K562 (cell line): ENCODE measurements around the gene GDAP2. TPM values are rescaled to one million over a fixed set of nuclear protein-coding genes. Genes with fewer than 3 reads are reported as not detected.

Experiments used
- ARHGAP35 ChIP-seq: fragments of 450-650 bp; IDR thresholded peaks from 2 replicates; pipeline ENCODE4 v1.6.1; 2018; ENCODE audit not compliant: partially characterized antibody
- BCL6 ChIP-seq: fragments of 250-450 bp; sonication (Bioruptor Pico); IDR thresholded peaks from 2 replicates; pipeline ENCODE4 v1.4.0; 2020
- HMG20B ChIP-seq: fragments of 250-450 bp; sonication (Bioruptor Pico); IDR thresholded peaks from 2 replicates; pipeline ENCODE4 v1.5.0; 2021; ENCODE audit warnings: mild to moderate bottlenecking
- HNRNPL ChIP-seq: fragments of 200-400 bp; formaldehyde crosslinking; IDR thresholded peaks from 2 replicates; pipeline ENCODE4 v1.6.1; 2017; ENCODE audit warnings: low read depth, mild to moderate bottlenecking, low read length
- NFATC3 ChIP-seq: fragments of 450-650 bp; IDR thresholded peaks from 2 replicates; pipeline ENCODE4 v1.6.1; 2017; ENCODE audit warnings: mild to moderate bottlenecking
- RBM25 ChIP-seq: fragments of 200-400 bp; formaldehyde crosslinking; IDR thresholded peaks from 2 replicates; pipeline ENCODE4 v1.6.1; 2018; ENCODE audit warnings: low read length, low read depth, moderate library complexity; ENCODE audit not compliant: severe bottlenecking
- RHOXF2B ChIP-seq: fragments of 250-450 bp; sonication (Bioruptor Pico); conservative IDR thresholded peaks from 2 replicates; pipeline ENCODE4 v1.5.1; 2021
- SRSF3 ChIP-seq: fragments of 200-400 bp; formaldehyde crosslinking; IDR thresholded peaks from 2 replicates; pipeline ENCODE4 v1.6.1; 2016; ENCODE audit warnings: mild to moderate bottlenecking, low read length, moderate library complexity; ENCODE audit not compliant: insufficient read depth
- STAT5B ChIP-seq: fragments of 250-450 bp; sonication (Bioruptor Pico); IDR thresholded peaks from 2 replicates; pipeline ENCODE4 v1.8.0; 2021; ENCODE audit warnings: mild to moderate bottlenecking, inconsistent platforms
- TSC22D4 ChIP-seq: fragments of 450-650 bp; IDR thresholded peaks from 2 replicates; pipeline ENCODE4 v1.6.1; 2016; ENCODE audit warnings: missing genetic modification characterization, missing biosample characterization, control low read depth
- XRCC5 ChIP-seq: fragments of 200-400 bp; formaldehyde crosslinking; IDR thresholded peaks from 2 replicates; pipeline ENCODE4 v1.6.1; 2017; ENCODE audit warnings: low read depth, mild to moderate bottlenecking, low read length
- ZNF79 ChIP-seq: fragments of 250-450 bp; sonication (Bioruptor Pico); IDR thresholded peaks from 2 replicates; pipeline ENCODE4 v1.4.0; 2020; ENCODE audit warnings: low read depth, mild to moderate bottlenecking, moderate library complexity
- polyA plus RNA-seq, 8 experiments: library from polyadenylated mRNA; depleted of rRNA in 4 of 8; stranded (reverse) in 5 of 8; unstranded in 3 of 8; fragments of >200 nt; fragmentation: Nextera tagmentation in 2 of 8; fragmentation: Illumina TruSeq in 1 of 8; extraction: Ambion mirVana in 2 of 8; extraction: Trizol in 1 of 8; gene quantifications; 2 replicates each; pipeline versions ENCODE4 v1.2.1 to v1.2.3, GENCODE V29; 2011 to 2014; ENCODE audit warnings: inconsistent platforms in 1 of 8, missing spikeins in 1 of 8
- total RNA-seq, 7 experiments: library from RNA; depleted of rRNA in 6 of 7; stranded (reverse); fragments of >200 nt in 6 of 7; fragmentation: Illumina TruSeq in 2 of 7; extraction: Trizol in 2 of 7; gene quantifications; 2 replicates each; pipeline versions ENCODE4 v1.2.1 to v1.2.3, GENCODE V29; 2011 to 2021; ENCODE audit warnings: low replicate concordance in 1 of 7
- TF ChIP-seq, protein P1 (sequence below), 2 experiments: fragments of 450-650 bp; IDR thresholded peaks; 2 replicates each; pipeline ENCODE4 v1.6.1; 2016
- TF ChIP-seq, protein P2 (sequence below), 2 experiments: fragments of 450-650 bp in 1 of 2; sonication (generic) in 1 of 2; formaldehyde crosslinking in 1 of 2; IDR thresholded peaks in 1 of 2; conservative IDR thresholded peaks in 1 of 2; 2 replicates each; pipeline versions ENCODE4 v1.6.1 to v1.8.1; 2016 to 2023; ENCODE audit warnings: mild to moderate bottlenecking in 2 of 2, moderate library complexity in 2 of 2, inconsistent platforms in 1 of 2, missing genetic modification reagents in 1 of 2
- TF ChIP-seq, protein P3 (sequence below): fragments of 200-800 bp; sonication (Bioruptor generic); IDR thresholded peaks from 2 replicates; pipeline ENCODE4 v1.6.1; 2016; ENCODE audit warnings: missing genetic modification characterization, missing compliant biosample characterization

Gene GDAP2
- total and polyA plus RNA-seq, 9 of the 15 experiments (the other 6 are each of a cell fraction or from before 2014, with no cell fraction given): 4.1 to 23.1 (median 13.2) TPM

DNA sequence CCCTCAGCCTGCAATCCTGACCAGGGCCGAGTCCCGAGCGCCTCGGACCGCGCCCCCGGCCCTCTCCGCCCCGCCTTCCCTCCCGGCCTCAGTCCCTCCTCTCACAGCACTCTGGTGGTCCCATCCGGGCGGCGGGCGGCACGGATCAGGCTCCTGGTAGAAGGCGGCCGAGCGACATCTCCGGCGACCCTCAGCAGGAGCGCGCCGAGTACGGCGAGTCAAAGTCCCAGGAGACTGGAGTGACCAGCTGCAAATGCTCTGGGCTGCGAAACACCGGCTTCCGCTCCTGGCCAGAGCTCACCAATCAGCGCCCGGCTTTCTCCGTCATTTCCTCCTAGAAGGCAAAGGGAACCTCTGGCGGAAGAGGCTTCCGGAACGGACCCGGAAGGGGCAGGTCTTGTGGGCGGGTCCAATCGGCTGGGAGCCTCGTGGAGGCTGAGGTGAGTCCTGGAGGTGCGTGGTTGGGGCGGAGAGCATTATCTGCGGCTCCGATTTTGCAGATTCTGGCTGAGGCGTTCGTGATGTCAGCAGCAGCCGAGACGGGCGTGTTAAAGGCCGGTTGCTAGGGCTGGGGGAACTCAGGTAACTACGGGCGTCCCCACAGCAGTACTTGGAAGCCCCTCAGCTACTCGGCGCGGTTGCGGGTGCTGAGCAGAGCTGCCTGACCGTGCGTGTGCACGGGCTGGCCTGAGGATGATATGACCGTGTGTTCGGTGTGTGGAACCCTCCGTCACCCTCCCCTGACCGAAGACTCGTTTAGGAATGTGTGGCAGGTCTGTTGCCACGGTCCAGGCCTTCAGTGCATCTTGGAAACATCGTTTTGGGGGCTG is at the start of gene GDAP2, which contains the start of gene WDR3 (continued):
- TF ChIP-seq, protein P1, sequence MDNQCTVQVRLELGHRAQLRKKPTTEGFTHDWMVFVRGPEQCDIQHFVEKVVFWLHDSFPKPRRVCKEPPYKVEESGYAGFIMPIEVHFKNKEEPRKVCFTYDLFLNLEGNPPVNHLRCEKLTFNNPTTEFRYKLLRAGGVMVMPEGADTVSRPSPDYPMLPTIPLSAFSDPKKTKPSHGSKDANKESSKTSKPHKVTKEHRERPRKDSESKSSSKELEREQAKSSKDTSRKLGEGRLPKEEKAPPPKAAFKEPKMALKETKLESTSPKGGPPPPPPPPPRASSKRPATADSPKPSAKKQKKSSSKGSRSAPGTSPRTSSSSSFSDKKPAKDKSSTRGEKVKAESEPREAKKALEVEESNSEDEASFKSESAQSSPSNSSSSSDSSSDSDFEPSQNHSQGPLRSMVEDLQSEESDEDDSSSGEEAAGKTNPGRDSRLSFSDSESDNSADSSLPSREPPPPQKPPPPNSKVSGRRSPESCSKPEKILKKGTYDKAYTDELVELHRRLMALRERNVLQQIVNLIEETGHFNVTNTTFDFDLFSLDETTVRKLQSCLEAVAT (IDR thresholded peaks at IDR 0.05): no peak
- TF ChIP-seq ZNF79 (CRISPR knock-in tag): no peak
- no peak for TF ChIP-seq HNRNPL
- no peak for TF ChIP-seq ARHGAP35
- no peak for TF ChIP-seq NFATC3
- TF ChIP-seq TSC22D4: no peak
- no peak for TF ChIP-seq BCL6 (CRISPR knock-in tag)
- TF ChIP-seq, protein P2, sequence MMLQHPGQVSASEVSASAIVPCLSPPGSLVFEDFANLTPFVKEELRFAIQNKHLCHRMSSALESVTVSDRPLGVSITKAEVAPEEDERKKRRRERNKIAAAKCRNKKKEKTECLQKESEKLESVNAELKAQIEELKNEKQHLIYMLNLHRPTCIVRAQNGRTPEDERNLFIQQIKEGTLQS (IDR thresholded peaks at IDR 0.05): no peak; the same call in 1 of the 2 replicates
- TF ChIP-seq, protein P2 (CRISPR knock-in tag; conservative IDR thresholded peaks at IDR 0.05): peak; percentile 70; the same call in 1 of the 2 replicates
- TF ChIP-seq RBM25: no peak
- no peak for TF ChIP-seq RHOXF2B (CRISPR knock-in tag)
- no peak for TF ChIP-seq HMG20B (CRISPR knock-in tag)
- TF ChIP-seq XRCC5: no peak
- no peak for TF ChIP-seq STAT5B (CRISPR knock-in tag)
- TF ChIP-seq, protein P3, sequence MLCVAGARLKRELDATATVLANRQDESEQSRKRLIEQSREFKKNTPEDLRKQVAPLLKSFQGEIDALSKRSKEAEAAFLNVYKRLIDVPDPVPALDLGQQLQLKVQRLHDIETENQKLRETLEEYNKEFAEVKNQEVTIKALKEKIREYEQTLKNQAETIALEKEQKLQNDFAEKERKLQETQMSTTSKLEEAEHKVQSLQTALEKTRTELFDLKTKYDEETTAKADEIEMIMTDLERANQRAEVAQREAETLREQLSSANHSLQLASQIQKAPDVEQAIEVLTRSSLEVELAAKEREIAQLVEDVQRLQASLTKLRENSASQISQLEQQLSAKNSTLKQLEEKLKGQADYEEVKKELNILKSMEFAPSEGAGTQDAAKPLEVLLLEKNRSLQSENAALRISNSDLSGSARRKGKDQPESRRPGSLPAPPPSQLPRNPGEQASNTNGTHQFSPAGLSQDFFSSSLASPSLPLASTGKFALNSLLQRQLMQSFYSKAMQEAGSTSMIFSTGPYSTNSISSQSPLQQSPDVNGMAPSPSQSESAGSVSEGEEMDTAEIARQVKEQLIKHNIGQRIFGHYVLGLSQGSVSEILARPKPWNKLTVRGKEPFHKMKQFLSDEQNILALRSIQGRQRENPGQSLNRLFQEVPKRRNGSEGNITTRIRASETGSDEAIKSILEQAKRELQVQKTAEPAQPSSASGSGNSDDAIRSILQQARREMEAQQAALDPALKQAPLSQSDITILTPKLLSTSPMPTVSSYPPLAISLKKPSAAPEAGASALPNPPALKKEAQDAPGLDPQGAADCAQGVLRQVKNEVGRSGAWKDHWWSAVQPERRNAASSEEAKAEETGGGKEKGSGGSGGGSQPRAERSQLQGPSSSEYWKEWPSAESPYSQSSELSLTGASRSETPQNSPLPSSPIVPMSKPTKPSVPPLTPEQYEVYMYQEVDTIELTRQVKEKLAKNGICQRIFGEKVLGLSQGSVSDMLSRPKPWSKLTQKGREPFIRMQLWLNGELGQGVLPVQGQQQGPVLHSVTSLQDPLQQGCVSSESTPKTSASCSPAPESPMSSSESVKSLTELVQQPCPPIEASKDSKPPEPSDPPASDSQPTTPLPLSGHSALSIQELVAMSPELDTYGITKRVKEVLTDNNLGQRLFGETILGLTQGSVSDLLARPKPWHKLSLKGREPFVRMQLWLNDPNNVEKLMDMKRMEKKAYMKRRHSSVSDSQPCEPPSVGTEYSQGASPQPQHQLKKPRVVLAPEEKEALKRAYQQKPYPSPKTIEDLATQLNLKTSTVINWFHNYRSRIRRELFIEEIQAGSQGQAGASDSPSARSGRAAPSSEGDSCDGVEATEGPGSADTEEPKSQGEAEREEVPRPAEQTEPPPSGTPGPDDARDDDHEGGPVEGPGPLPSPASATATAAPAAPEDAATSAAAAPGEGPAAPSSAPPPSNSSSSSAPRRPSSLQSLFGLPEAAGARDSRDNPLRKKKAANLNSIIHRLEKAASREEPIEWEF (CRISPR knock-in tag): no peak
- TF ChIP-seq SRSF3: no peak
